SK-N-MC (cell line): ENCODE measurements around the gene PIGR.

Experiments
- EZH2 ChIP-seq: fragments of 200-600 bp; sonication (generic); IDR thresholded peaks from one replicate; pipeline ENCODE4 v1.6.1; 2017; ENCODE audit warnings: antibody characterized with exemption
- FOXP2 ChIP-seq: optimal IDR thresholded peaks from 2 replicates; pipeline ENCODE3; 2011; ENCODE audit warnings: mild to moderate bottlenecking, moderate library complexity; ENCODE audit not compliant: insufficient read depth; ENCODE audit errors: extremely low read length, control extremely low read depth
- POLR2AphosphoS5 ChIP-seq: IDR thresholded peaks from 2 replicates; pipeline ENCODE4 v1.6.1; 2012; ENCODE audit warnings: mild to moderate bottlenecking, low read depth, low read length, borderline replicate concordance

GRCh38 chr1:206979379-206980043 lies 33.2 kb upstream of the PIGR start:
- TF ChIP-seq EZH2 = no peak
- TF ChIP-seq POLR2AphosphoS5 = no peak
- TF ChIP-seq FOXP2 = no peak
